NCI-H1436 treated with DMSO at 0.1 percent for 48 hours (cell line): ENCODE results near the gene GNS.

ENCODE experiments used
- DNase-seq: peaks from one replicate; lab custom pipeline; 2025; lab: John Stamatoyannopoulos, UW

The GNS gene

DNA sequence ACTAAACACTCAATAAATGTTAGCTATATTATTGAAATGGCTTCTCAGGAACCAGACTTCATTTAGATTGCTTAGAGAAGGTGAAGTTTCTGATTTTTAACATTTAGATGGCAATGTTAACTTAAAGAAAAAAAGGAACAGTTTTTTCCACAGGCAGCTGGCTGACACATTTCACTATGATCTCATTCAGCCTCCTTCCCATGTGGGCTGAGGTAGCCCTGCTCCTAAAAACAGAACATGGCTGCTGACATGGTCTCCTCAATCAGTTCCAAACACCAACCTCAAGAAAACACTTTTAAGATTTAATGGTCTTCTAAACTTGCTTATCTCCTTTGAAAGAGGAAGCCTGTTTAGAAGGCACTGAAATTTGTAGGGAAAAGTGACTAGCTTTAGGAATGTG lies 23.8 kb downstream of the GNS start:
- DNase-seq = no peak

GRCh38 chr12:64733857-64734256 lies 25.3 kb downstream of the GNS start:
- DNase-seq = no peak

DNA sequence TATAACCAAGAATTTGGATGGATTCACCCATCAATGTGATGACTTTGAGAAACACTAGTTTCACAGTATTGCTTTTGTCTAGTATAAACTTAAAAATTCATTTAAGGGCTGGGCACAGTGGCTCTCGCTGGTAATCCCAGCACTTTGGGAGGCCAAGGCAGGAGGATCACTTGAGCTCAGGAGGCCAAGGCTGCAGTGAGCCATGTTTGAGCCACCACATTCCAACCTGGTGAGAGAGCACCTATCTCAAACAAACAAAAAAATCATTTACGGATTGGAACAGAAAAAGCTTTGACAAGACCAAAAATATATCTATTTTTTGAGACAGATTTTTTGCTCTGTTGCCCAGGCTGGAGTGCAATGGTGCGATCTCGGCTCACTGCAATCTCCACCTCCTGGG lies 27.5 kb downstream of the GNS start:
- DNase-seq = no peak

- DNase-seq = no peak
Measured at GRCh38 chr12:64730588-64730969, 28.6 kb downstream of the GNS start.

DNA sequence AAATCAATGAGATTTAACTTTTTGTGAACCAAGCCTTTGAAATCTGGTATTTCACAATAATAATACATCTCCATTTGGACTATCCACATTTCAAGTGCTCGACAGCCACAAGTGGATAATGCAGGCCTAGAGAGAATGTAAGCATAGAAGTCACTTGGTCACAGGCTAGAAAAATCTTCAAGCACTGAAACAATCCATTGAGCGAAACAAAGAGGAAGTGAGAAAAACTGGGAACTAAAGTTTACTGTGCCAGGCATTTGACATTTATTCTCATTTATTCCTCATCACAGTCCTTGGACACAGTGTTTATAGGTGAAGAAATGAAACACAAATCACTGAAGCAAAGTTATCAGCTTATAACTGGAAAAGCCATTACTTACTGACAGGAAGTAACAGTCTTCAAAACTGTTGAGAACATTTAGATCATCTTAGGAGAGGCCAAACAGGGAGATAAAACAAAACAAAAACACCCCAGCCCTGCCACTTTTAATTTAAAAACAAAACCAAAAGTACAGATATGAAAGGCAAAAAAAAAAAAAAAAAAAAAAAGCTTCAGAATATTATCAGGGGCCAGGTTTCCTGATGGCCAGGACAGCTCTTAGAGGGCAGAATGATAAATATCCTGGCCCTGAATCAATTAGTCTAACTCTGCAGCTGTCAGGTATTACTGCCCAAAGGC lies 29.2 kb downstream of the GNS start:
- DNase-seq = no peak

DNA sequence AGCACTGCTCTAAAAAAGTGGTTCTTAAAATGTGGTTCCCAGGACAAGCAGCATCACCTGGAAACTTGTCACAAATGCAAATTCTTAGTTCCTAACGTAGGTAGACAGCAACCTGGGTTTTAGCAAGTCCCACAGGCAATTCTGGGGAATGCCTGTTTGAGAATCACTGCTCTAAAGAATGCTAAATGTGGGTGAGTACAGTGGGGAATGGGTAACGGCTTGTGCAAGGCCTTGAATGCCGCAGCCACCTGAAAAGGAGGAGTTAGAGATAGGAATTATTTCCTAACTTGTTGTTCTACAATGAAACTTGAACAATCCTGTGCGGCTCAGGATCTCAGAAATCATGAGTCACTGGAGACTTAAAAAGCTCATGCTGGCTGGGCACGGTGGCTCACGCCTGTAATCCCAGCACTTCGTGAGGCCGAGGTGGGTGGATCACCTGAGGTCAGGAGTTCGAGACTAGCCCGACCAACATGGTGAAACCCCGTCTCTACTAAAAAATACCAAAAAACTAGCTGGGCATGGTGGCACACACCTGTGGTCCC lies 34.9 kb downstream of the GNS start:
- no peak for DNase-seq

DNA sequence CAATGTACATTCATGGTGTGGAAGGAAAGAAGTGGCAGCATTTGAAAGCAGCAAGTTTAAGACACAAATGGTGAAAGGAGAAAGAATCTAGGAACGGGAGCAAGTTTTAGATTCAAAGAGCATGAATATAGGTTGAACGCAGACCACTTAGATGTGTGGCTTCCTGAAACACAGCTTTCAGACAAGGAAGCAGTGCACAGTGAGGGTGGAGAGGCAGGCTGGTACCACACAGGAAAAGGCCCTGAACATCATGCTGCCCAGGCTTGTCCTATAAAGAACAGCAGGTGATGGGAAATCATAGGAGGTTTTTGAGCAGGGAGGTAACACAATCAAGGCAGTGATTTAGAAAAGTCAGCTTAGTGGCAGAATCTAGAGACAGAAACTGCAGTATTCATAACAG lies 35.6 kb downstream of the GNS start:
- no peak for DNase-seq

GRCh38 chr12:64722835-64723234 lies 36.4 kb downstream of the GNS start:
- no peak for DNase-seq

- no peak for DNase-seq
Measured at GRCh38 chr12:64720884-64721283, 38.3 kb downstream of the GNS start.

GRCh38 chr12:64718649-64719048 lies 40.6 kb downstream of the GNS start:
- no peak for DNase-seq

DNA sequence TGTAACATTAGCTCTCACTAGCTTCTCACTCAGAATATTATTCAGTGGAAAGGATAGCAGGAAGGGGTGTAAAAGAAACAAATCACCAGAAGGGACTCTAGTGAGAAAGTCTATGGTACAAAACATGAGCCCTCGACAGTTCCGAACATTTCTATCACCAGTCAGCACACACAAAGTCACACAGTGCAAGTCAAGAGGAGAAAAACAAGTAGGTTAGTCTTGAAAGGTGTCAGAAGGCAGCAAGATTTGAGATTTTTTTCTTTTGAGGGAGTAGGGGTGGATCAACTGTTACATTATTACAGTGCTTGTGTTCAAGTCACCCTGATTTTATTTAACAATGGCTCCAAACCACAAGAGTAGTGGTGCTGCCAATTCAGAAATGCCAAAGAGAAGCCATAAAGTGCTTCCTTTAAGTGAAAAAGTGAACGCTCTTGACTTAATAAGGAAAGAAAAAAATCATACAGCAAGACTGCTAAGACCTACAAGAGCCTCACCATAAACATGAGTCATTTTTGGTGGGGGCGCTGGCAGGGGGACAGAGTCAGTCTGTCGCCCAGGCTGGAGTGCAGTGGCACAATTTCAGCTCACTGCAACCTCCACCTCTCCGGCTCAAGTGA lies 42.3 kb downstream of the GNS start:
- DNase-seq = no peak

GRCh38 chr12:64716371-64716770 lies 42.8 kb downstream of the GNS start:
- DNase-seq = no peak

GRCh38 chr12:64714551-64714968 lies 44.6 kb downstream of the GNS start:
- no peak for DNase-seq

- no peak for DNase-seq
Measured at GRCh38 chr12:64713376-64713775, 45.8 kb downstream of the GNS start.

- DNase-seq = no peak
Measured at GRCh38 chr12:64709429-64709828, 49.8 kb downstream of the GNS start.

DNA sequence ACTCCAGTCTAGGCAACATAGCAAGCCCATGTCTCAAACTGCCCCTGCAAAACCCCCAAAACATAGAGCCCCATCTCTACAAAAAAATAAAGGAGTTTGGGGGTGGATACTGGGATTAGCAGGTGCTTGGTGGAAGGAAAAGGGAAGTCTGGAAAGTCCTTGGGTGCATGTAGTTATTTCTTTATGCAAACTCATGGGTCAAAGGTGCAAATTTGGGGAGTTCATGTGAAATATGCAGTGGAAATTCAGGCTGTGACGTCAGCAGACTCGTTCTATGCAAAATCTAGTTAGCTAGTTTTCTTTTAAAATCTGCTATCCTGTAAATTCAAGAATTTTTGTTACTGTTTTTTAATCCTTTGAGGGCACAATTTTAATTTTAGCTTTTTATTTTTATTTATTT lies 51.3 kb downstream of the GNS start:
- DNase-seq = no peak

DNA sequence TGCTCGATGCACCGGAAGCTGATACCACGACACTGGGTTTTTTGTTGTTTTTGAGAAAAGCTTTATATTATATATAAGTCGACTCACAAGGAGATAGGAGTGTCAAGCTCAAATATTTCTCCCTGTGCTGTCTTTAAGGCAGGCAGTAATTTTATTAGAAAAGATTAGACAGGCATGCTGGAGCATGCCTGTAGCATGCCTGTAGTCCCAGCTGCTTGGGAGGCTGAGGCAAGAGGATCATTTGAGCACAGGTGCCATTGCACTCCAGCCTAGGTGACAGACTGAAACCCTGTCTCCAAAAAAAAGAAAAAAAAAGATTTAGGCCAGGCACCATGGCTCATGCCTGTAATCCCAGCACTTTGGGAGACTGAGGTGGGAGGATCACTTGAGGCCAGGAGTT lies 51.8 kb downstream of the GNS start:
- DNase-seq = no peak

GRCh38 chr12:64706857-64707256 lies 52.3 kb downstream of the GNS start:
- no peak for DNase-seq

DNA sequence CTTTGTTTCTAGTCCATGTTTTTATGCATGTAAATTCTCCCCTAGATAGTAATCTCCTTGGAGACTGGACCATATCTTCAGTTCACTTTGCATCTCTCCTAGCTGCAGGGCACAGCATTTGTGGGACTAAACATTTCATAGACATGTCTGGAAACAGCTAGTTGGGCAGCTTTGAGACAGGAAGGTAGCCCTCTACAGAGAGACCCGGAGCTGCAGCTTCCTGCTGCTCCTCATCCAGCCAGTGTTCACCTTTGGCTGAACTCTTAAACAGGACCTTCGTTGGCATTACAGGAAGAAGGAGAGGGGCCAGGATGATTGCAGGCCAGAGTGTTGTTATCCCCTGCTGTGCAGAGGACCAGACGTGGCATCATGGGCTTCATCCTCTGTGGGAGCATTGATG lies 52.9 kb downstream of the GNS start:
- no peak for DNase-seq

- no peak for DNase-seq
Measured at GRCh38 chr12:64701283-64701682, 57.9 kb downstream of the GNS start.

GRCh38 chr12:64700532-64700931 lies 58.7 kb downstream of the GNS start:
- DNase-seq = no peak

GRCh38 chr12:64699504-64700115 lies 59.6 kb downstream of the GNS start:
- no peak for DNase-seq

- no peak for DNase-seq
Measured at GRCh38 chr12:64696080-64696741, 63.0 kb downstream of the GNS start.
